Kidney (tissue), 14 donors: ENCODE results near the gene SLC9A1. TPM values are rescaled to one million over a fixed set of nuclear protein-coding genes. Genes with fewer than 3 reads are reported as not detected.

Experiments used
- DNase-seq, 5 donors: peaks; one replicate each; pipeline ENCODE4 v3.0.0-alpha.2; 2013 to 2020
- FAIRE-seq: peaks from 2 replicates; lab custom pipeline; 2012; peaks lifted over from hg19 to GRCh38; lab: Jason Lieb, UNC
- H3K27ac ChIP-seq, 2 donors: one replicate each; pipeline ENCODE4 v1.7.0; 2013; ENCODE audit warnings: low read depth in 2 of 2, low read length in 2 of 2, inconsistent platforms in 1 of 2
- H3K27me3 ChIP-seq: one replicate; pipeline ENCODE4 v1.7.1; 2013; ENCODE audit warnings: low read length, inconsistent platforms; ENCODE audit not compliant: control insufficient read depth, insufficient read depth
- H3K36me3 ChIP-seq, 3 donors: one replicate each; pipeline versions ENCODE4 v1.7.0 to v1.7.1; 2013; ENCODE audit warnings: low read length in 3 of 3, control low read depth in 1 of 3, inconsistent platforms in 1 of 3; ENCODE audit not compliant: insufficient read depth in 3 of 3, control insufficient read depth in 2 of 3
- H3K4me1 ChIP-seq, 3 donors: one replicate each; pipeline versions ENCODE4 v1.7.0 to v1.7.1; 2013; ENCODE audit warnings: low read length in 3 of 3, inconsistent platforms in 1 of 3, low read depth in 1 of 3; ENCODE audit not compliant: control insufficient read depth in 2 of 3, insufficient read depth in 2 of 3
- H3K4me3 ChIP-seq, 3 donors: one replicate each; pipeline versions ENCODE4 v1.7.0 to v1.8.1; 2013; ENCODE audit warnings: low read length in 3 of 3, control low read depth in 1 of 3, inconsistent platforms in 1 of 3
- H3K9ac ChIP-seq, 3 donors: one replicate each; pipeline versions ENCODE4 v1.7.0 to v1.7.1; 2013; ENCODE audit warnings: low read length in 3 of 3, control low read depth in 1 of 3, inconsistent platforms in 1 of 3
- H3K9me3 ChIP-seq, 3 donors: one replicate each; pipeline versions ENCODE4 v1.7.0 to v1.7.1; 2013; ENCODE audit warnings: low read length in 3 of 3, control low read depth in 1 of 3, inconsistent platforms in 1 of 3; ENCODE audit not compliant: control insufficient read depth in 2 of 3, insufficient read depth in 1 of 3
- CTCF ChIP-seq: IDR thresholded peaks from 3 replicates; pipeline ENCODE4 v1.5.1; 2012; ENCODE audit warnings: mild to moderate bottlenecking, moderate library complexity, borderline replicate concordance; ENCODE audit not compliant: insufficient read depth; ENCODE audit errors: extremely low read depth
- intact Hi-C: fragments of 100-400 bp; cut with DNase I; formaldehyde crosslinking; loops from one replicate; pipeline ENCODE4 v1.11.1; 2022
- polyA plus RNA-seq: library from polyadenylated mRNA; stranded (reverse); fragments of 350-450 nt; fragmentation: Illumina TruSeq; extraction: RNeasy Lipid Tissue Mini Kit (QIAGEN cat#74804); gene quantifications from one replicate; pipeline ENCODE4 v1.2.3, GENCODE V29; 2014; ENCODE audit warnings: low read depth, low replicate concordance; ENCODE audit not compliant: insufficient read depth
- total RNA-seq: library from RNA; stranded (reverse); fragmentation: NEBNext Ultra II Directional; extraction: Animal tissue kit (Norgen Biotek cat#: 25700); gene quantifications from one replicate; pipeline ENCODE4 v1.2.1, GENCODE V29; 2021
- donor health status: control.
- donor health status: control.
- donor health status: control.
- donor health status: control.
- donor health status: control.
- donor health status: DM: yes; HTN: yes; CAD: no.
- donor health status: Normal renal cell carcinoma (clear cell type).

SLC9A1 gene
- total and polyA plus RNA-seq, 2 donors from 2014 or later, result 19.3 to 29.8 TPM

GRCh38 chr1:27149762-27150113 lies 5.2 kb downstream of the SLC9A1 start:
- DNase-seq (no peak), FAIRE-seq (no peak)
- H3K4me1 ChIP-seq, result peaks cover 0 to 55% (median 14%) of the 10 kb centered on the region in 3 donors
- H3K27me3 ChIP-seq, result no peaks in the 10 kb centered on the region
- H3K9me3 ChIP-seq, result no peaks in the 10 kb centered on the region
- no peak overlapping the region for H3K9ac ChIP-seq
- TF ChIP-seq CTCF, result no peak
- intact Hi-C loops, result no loop called here
- H3K27ac ChIP-seq, result no peak overlapping the region
- no peak overlapping the region for H3K4me3 ChIP-seq
- H3K36me3 ChIP-seq, result no peaks in the 10 kb centered on the region

- H3K27me3 ChIP-seq, result no peaks in the 10 kb centered on the region
- no peak overlapping the region for H3K4me3 ChIP-seq
- intact Hi-C loops, result no loop called here
- H3K9me3 ChIP-seq, result no peaks in the 10 kb centered on the region
- peak in 1 of 5 donors; percentile 35 for DNase-seq
- no peak overlapping the region for H3K9ac ChIP-seq
- H3K27ac ChIP-seq, result no peak overlapping the region
- no peak for FAIRE-seq
- peaks cover 0 to 54% (median 18%) of the 10 kb centered on the region in 3 donors for H3K4me1 ChIP-seq
- H3K36me3 ChIP-seq, result no peaks in the 10 kb centered on the region
- no peak for TF ChIP-seq CTCF
Measured at GRCh38 chr1:27149084-27149761, 5.7 kb downstream of the SLC9A1 start.

DNA sequence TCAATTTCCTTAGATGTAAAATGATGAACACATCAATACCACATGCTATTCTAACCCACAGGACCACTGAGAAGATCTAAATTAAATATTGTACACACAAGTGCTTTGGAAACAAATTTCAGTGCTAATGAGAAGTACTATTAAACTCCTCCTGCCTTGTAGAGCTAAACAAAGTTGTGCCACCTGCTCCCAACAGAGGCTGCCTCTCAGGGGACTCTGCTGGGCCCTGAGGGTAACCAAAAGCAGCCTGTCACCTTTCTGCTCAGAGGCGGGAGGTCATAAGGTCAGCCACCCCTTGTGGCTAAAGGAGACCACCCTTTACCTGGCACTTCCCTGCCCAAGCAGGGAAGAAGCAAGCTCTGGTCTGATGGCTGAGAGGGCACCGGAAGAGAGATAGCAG lies 6.3 kb downstream of the SLC9A1 start:
- Histone ChIP-seq H3K27me3 (no peaks in the 10 kb centered on the region), H3K9me3 (no peaks in the 10 kb centered on the region), H3K36me3 (no peaks in the 10 kb centered on the region), H3K27ac (no peak overlapping the region), H3K4me1 (peaks cover 0 to 51% (median 18%) of the 10 kb centered on the region in 3 donors), H3K9ac (no peak overlapping the region), H3K4me3 (no peak overlapping the region)
- no peak for TF ChIP-seq CTCF
- intact Hi-C loops, result no loop called here
- peak in 1 of 5 donors; percentile 30 for DNase-seq
- no peak for FAIRE-seq
